K562 (cell line): Measurements from ENCODE around the gene UROD. TPM values are rescaled to one million over a fixed set of nuclear protein-coding genes. Genes with fewer than 3 reads are reported as not detected.

Source experiments
- FOXK1 ChIP-seq: sonication (generic); formaldehyde crosslinking; IDR thresholded peaks from 2 replicates; pipeline ENCODE4 v1.8.0; 2022; ENCODE audit warnings: missing genetic modification reagents, mild to moderate bottlenecking, borderline replicate concordance
- HMG20B ChIP-seq: fragments of 250-450 bp; sonication (Bioruptor Pico); IDR thresholded peaks from 2 replicates; pipeline ENCODE4 v1.5.0; 2021; ENCODE audit warnings: mild to moderate bottlenecking
- MTF1 ChIP-seq: fragments of 250-450 bp; sonication (Bioruptor Pico); IDR thresholded peaks from 2 replicates; pipeline ENCODE4 v1.9.0; 2021; ENCODE audit warnings: moderate library complexity, mild to moderate bottlenecking, inconsistent platforms, borderline replicate concordance
- MXI1 ChIP-seq: IDR thresholded peaks from 2 replicates; pipeline ENCODE4 v1.6.1; 2011; ENCODE audit warnings: low read depth, mild to moderate bottlenecking, improper control_type of control experiment, low read length
- MYNN ChIP-seq, 2 experiments: sonication (generic); formaldehyde crosslinking in 1 of 2; IDR thresholded peaks; 2 replicates each; pipeline versions ENCODE4 v1.5.0 to v1.6.1; 2016 to 2020; ENCODE audit warnings: antibody characterized with exemption in 1 of 2, missing genetic modification reagents in 1 of 2
- POLR2AphosphoS5 ChIP-seq: IDR thresholded peaks from 2 replicates; pipeline ENCODE4 v1.6.1; 2011; ENCODE audit warnings: mild to moderate bottlenecking, low read depth, low read length, moderate library complexity; ENCODE audit not compliant: control insufficient read depth, insufficient read depth
- PRPF4 ChIP-seq: fragments of 200-400 bp; formaldehyde crosslinking; IDR thresholded peaks from one replicate; pipeline ENCODE4 v1.6.1; 2017; ENCODE audit warnings: low read length, low read depth, mild to moderate bottlenecking; ENCODE audit not compliant: insufficient read depth, poor library complexity, severe bottlenecking
- RBM15 ChIP-seq: fragments of 200-400 bp; formaldehyde crosslinking; IDR thresholded peaks from 2 replicates; pipeline ENCODE4 v1.6.1; 2018; ENCODE audit warnings: mild to moderate bottlenecking, low read length, moderate library complexity; ENCODE audit not compliant: insufficient read depth
- polyA plus RNA-seq, 8 experiments: library from polyadenylated mRNA; depleted of rRNA in 4 of 8; stranded (reverse) in 5 of 8; unstranded in 3 of 8; fragments of >200 nt; fragmentation: Nextera tagmentation in 2 of 8; fragmentation: Illumina TruSeq in 1 of 8; extraction: Ambion mirVana in 2 of 8; extraction: Trizol in 1 of 8; gene quantifications; 2 replicates each; pipeline versions ENCODE4 v1.2.1 to v1.2.3, GENCODE V29; 2011 to 2014; ENCODE audit warnings: inconsistent platforms in 1 of 8, missing spikeins in 1 of 8
- total RNA-seq, 7 experiments: library from RNA; depleted of rRNA in 6 of 7; stranded (reverse); fragments of >200 nt in 6 of 7; fragmentation: Illumina TruSeq in 2 of 7; extraction: Trizol in 2 of 7; gene quantifications; 2 replicates each; pipeline versions ENCODE4 v1.2.1 to v1.2.3, GENCODE V29; 2011 to 2021; ENCODE audit warnings: low replicate concordance in 1 of 7
- TF ChIP-seq, protein P1 (sequence below): fragments of 450-650 bp; IDR thresholded peaks from 2 replicates; pipeline ENCODE4 v1.6.1; 2016; ENCODE audit warnings: mild to moderate bottlenecking, moderate library complexity
- TF ChIP-seq, protein P2 (sequence below): fragments of 250-450 bp; sonication (Bioruptor Pico); IDR thresholded peaks from 2 replicates; pipeline ENCODE4 v1.5.1; 2021; ENCODE audit warnings: mild to moderate bottlenecking
- TF ChIP-seq, protein P3 (sequence below): fragments of 200-400 bp; formaldehyde crosslinking; IDR thresholded peaks from 2 replicates; pipeline ENCODE4 v1.6.1; 2017; ENCODE audit warnings: mild to moderate bottlenecking, low read depth, low read length, moderate library complexity

UROD gene
- total and polyA plus RNA-seq, 9 of the 15 experiments (the other 6 are each of a cell fraction or from before 2014, with no cell fraction given): 533 to 2,933 (median 1,100) TPM

DNA sequence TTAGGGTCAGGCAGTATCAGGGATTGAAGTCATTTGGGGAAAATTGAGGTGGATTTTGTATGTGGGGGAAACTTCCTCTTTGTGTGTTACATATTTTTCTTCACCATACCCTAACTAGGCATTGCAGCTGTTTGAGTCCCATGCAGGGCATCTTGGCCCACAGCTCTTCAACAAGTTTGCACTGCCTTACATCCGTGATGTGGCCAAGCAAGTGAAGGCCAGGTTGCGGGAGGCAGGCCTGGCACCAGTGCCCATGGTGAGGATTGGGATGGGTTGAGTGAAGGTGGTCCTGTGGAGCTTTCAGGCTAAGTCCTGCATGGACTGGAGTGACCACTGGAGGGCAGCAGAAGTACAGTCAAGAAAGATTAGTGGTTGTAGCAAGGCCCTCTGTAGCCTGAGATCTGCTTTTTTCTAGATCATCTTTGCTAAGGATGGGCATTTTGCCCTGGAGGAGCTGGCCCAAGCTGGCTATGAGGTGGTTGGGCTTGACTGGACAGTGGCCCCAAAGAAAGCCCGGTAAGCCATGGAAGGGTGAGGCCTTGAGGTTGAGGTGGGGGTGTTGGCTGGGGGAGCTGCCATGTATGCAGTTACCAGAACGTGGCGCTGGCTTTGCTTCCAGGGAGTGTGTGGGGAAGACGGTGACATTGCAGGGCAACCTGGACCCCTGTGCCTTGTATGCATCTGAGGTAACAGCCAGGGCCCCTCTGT, 2.4 kb downstream of the UROD start (continued):
- TF ChIP-seq, protein P1, sequence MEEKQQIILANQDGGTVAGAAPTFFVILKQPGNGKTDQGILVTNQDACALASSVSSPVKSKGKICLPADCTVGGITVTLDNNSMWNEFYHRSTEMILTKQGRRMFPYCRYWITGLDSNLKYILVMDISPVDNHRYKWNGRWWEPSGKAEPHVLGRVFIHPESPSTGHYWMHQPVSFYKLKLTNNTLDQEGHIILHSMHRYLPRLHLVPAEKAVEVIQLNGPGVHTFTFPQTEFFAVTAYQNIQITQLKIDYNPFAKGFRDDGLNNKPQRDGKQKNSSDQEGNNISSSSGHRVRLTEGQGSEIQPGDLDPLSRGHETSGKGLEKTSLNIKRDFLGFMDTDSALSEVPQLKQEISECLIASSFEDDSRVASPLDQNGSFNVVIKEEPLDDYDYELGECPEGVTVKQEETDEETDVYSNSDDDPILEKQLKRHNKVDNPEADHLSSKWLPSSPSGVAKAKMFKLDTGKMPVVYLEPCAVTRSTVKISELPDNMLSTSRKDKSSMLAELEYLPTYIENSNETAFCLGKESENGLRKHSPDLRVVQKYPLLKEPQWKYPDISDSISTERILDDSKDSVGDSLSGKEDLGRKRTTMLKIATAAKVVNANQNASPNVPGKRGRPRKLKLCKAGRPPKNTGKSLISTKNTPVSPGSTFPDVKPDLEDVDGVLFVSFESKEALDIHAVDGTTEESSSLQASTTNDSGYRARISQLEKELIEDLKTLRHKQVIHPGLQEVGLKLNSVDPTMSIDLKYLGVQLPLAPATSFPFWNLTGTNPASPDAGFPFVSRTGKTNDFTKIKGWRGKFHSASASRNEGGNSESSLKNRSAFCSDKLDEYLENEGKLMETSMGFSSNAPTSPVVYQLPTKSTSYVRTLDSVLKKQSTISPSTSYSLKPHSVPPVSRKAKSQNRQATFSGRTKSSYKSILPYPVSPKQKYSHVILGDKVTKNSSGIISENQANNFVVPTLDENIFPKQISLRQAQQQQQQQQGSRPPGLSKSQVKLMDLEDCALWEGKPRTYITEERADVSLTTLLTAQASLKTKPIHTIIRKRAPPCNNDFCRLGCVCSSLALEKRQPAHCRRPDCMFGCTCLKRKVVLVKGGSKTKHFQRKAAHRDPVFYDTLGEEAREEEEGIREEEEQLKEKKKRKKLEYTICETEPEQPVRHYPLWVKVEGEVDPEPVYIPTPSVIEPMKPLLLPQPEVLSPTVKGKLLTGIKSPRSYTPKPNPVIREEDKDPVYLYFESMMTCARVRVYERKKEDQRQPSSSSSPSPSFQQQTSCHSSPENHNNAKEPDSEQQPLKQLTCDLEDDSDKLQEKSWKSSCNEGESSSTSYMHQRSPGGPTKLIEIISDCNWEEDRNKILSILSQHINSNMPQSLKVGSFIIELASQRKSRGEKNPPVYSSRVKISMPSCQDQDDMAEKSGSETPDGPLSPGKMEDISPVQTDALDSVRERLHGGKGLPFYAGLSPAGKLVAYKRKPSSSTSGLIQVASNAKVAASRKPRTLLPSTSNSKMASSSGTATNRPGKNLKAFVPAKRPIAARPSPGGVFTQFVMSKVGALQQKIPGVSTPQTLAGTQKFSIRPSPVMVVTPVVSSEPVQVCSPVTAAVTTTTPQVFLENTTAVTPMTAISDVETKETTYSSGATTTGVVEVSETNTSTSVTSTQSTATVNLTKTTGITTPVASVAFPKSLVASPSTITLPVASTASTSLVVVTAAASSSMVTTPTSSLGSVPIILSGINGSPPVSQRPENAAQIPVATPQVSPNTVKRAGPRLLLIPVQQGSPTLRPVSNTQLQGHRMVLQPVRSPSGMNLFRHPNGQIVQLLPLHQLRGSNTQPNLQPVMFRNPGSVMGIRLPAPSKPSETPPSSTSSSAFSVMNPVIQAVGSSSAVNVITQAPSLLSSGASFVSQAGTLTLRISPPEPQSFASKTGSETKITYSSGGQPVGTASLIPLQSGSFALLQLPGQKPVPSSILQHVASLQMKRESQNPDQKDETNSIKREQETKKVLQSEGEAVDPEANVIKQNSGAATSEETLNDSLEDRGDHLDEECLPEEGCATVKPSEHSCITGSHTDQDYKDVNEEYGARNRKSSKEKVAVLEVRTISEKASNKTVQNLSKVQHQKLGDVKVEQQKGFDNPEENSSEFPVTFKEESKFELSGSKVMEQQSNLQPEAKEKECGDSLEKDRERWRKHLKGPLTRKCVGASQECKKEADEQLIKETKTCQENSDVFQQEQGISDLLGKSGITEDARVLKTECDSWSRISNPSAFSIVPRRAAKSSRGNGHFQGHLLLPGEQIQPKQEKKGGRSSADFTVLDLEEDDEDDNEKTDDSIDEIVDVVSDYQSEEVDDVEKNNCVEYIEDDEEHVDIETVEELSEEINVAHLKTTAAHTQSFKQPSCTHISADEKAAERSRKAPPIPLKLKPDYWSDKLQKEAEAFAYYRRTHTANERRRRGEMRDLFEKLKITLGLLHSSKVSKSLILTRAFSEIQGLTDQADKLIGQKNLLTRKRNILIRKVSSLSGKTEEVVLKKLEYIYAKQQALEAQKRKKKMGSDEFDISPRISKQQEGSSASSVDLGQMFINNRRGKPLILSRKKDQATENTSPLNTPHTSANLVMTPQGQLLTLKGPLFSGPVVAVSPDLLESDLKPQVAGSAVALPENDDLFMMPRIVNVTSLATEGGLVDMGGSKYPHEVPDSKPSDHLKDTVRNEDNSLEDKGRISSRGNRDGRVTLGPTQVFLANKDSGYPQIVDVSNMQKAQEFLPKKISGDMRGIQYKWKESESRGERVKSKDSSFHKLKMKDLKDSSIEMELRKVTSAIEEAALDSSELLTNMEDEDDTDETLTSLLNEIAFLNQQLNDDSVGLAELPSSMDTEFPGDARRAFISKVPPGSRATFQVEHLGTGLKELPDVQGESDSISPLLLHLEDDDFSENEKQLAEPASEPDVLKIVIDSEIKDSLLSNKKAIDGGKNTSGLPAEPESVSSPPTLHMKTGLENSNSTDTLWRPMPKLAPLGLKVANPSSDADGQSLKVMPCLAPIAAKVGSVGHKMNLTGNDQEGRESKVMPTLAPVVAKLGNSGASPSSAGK: no peak
- TF ChIP-seq RBM15 (no peak), POLR2AphosphoS5 (peak; percentile 61; the same call in 1 of the 2 replicates), FOXK1 (CRISPR knock-in tag) (no peak), MTF1 (no peak), HMG20B (CRISPR knock-in tag) (no peak), PRPF4 (no peak), MXI1 (no peak), MYNN (IDR thresholded peaks at IDR 0.05) (peak; percentile 55), MYNN (CRISPR knock-in tag; IDR thresholded peaks at IDR 0.05) (no peak)
- TF ChIP-seq, protein P2, sequence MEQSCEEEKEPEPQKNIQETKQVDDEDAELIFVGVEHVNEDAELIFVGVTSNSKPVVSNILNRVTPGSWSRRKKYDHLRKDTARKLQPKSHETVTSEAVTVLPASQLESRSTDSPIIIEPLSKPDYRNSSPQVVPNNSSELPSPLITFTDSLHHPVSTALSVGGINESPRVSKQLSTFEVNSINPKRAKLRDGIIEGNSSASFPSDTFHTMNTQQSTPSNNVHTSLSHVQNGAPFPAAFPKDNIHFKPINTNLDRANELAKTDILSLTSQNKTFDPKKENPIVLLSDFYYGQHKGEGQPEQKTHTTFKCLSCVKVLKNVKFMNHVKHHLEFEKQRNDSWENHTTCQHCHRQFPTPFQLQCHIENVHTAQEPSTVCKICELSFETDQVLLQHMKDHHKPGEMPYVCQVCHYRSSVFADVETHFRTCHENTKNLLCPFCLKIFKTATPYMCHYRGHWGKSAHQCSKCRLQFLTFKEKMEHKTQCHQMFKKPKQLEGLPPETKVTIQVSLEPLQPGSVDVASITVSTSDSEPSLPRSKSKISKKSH (CRISPR knock-in tag): no peak
- TF ChIP-seq, protein P3, sequence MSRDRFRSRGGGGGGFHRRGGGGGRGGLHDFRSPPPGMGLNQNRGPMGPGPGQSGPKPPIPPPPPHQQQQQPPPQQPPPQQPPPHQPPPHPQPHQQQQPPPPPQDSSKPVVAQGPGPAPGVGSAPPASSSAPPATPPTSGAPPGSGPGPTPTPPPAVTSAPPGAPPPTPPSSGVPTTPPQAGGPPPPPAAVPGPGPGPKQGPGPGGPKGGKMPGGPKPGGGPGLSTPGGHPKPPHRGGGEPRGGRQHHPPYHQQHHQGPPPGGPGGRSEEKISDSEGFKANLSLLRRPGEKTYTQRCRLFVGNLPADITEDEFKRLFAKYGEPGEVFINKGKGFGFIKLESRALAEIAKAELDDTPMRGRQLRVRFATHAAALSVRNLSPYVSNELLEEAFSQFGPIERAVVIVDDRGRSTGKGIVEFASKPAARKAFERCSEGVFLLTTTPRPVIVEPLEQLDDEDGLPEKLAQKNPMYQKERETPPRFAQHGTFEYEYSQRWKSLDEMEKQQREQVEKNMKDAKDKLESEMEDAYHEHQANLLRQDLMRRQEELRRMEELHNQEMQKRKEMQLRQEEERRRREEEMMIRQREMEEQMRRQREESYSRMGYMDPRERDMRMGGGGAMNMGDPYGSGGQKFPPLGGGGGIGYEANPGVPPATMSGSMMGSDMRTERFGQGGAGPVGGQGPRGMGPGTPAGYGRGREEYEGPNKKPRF: no peak
